ENCODE results near the gene SEPTIN5.

The SEPTIN5 gene

DNA sequence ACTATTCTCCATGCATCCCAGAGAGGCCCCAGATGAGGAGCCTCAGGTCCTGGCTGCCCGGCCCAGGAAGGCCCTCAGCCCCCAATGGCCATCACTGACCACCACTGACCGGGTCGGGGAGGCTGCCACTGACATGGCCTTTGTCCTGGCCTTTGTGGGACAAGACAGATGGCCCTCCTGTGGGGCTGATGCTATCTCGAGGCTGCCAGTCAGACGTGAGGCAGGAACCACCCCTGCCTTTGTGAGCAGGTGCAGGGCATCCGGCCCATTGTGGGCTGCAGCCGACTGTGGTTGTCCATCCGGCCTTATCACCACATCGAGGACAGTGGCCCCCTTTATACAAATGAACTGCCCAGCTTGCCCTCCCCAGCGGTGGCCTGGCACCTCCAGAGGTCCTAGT lies 14.5 kb downstream of the SEPTIN5 start:
- TF ChIP-seq, protein P1, sequence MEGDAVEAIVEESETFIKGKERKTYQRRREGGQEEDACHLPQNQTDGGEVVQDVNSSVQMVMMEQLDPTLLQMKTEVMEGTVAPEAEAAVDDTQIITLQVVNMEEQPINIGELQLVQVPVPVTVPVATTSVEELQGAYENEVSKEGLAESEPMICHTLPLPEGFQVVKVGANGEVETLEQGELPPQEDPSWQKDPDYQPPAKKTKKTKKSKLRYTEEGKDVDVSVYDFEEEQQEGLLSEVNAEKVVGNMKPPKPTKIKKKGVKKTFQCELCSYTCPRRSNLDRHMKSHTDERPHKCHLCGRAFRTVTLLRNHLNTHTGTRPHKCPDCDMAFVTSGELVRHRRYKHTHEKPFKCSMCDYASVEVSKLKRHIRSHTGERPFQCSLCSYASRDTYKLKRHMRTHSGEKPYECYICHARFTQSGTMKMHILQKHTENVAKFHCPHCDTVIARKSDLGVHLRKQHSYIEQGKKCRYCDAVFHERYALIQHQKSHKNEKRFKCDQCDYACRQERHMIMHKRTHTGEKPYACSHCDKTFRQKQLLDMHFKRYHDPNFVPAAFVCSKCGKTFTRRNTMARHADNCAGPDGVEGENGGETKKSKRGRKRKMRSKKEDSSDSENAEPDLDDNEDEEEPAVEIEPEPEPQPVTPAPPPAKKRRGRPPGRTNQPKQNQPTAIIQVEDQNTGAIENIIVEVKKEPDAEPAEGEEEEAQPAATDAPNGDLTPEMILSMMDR (IDR thresholded peaks at IDR 0.05; ENCODE audit: insufficient read depth, missing control alignments), result no peak
- no peak for FAIRE-seq
- no peak for DNase-seq (ENCODE audit: insufficient read length, low spot score)

DNA sequence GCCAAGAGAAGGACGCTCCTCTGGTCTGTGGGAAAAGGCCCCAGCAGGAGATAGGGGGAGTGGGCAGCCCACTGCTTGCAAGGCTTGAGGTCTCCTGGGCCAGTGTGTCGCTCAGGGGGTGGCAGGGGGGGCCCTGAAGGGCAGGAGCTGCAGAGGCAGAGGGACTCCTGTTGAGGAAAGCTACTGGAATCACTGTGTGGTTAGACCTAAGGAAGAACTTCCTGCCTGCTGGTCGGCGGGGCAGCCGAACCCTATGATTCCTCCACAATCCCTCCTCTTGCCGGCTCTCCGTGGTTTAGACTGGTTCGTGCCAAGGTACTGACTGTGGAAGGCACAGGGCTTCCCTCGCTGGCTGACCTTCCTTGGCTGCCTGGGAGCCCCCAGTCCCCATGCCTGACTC lies 15.2 kb downstream of the SEPTIN5 start:
- no peak for FAIRE-seq
- no peak for DNase-seq (ENCODE audit: insufficient read length, low spot score)
- TF ChIP-seq, protein P1 (IDR thresholded peaks at IDR 0.05; ENCODE audit: insufficient read depth, missing control alignments), result no peak

GRCh38 chr22:19730198-19730597 lies 15.9 kb downstream of the SEPTIN5 start:
- TF ChIP-seq, protein P1 (IDR thresholded peaks at IDR 0.05; ENCODE audit: insufficient read depth, missing control alignments), result no peak
- FAIRE-seq (no peak), DNase-seq (ENCODE audit: insufficient read length, low spot score) (no peak)

DNA sequence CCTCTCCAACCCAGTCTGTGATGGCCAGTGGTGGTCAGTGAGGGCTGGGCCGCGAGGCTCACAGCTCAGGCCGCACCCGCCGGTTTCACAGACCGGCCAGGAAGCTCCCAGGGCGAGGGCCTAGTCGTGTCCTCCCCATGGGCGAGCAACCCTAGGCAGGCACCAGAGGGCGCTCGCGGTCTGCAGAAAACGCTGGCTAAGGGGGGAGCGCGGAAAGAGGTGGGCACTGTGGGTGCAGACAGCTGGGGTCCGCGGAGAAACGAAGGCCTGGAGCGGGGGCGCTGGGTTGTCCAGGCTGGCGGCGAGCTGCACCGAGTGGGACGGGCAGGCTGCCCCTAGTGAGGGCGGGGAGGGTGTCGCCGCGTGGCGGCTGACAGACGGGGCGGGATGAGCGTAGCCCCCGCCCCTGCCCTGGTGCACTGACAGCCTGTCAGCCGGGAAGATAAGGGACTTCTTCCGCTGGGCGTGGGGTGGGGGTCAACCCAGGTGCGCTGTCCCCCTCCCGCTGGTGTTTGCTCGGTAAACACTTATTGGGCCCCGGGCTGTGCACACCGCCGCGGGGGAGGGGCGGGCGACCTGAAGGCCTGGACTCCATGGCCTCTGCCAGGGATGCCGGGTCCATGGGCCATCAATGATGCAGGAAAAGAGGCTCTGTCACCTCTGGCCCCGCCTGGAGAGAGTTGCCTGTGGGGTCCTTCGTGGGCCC lies 16.5 kb downstream of the SEPTIN5 start:
- peak; percentile 89 for DNase-seq (ENCODE audit: insufficient read length, low spot score)
- TF ChIP-seq, protein P1 (IDR thresholded peaks at IDR 0.05; ENCODE audit: insufficient read depth, missing control alignments), result peak; percentile 89
- no peak for FAIRE-seq

DNA sequence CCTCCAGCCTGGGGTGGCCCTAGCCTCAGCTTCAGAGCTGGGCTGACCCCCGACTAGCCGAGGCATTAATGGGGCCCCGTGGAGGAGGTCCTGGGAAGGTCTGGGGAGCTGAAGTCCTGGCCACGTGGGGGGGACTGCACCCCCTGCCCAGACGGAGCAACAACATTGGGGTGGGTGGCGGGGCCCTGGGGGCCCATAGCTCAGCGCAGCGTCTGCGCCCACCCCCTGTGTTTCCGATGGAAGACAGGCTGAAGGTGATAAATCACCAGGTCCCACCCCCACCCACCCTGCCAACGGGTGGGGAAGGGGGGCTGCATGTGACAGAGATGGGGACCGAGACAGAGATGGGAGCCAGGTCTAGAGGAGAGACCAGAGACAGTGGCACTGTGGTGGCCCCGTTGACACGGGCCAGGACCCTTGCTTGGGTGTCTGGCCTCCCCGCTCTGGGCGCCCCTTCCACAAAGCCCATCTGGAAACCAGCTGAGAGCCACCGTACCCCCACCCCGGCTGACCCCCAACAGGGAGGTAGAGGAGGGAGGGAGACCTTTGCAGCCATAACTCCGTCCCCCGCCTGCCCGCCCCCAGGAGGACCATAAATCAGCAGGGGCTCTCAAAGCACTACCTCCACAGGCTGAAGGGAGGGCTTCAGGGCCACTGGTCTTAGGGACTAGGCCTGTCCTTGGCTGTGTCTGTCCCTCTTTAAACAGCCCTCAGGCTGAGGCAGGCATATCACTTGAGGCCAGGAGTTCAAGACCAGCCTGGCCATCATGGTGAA lies 17.2 kb downstream of the SEPTIN5 start:
- DNase-seq (ENCODE audit: insufficient read length, low spot score) (no peak), FAIRE-seq (no peak)
- TF ChIP-seq, protein P1 (IDR thresholded peaks at IDR 0.05; ENCODE audit: insufficient read depth, missing control alignments), result no peak

DNA sequence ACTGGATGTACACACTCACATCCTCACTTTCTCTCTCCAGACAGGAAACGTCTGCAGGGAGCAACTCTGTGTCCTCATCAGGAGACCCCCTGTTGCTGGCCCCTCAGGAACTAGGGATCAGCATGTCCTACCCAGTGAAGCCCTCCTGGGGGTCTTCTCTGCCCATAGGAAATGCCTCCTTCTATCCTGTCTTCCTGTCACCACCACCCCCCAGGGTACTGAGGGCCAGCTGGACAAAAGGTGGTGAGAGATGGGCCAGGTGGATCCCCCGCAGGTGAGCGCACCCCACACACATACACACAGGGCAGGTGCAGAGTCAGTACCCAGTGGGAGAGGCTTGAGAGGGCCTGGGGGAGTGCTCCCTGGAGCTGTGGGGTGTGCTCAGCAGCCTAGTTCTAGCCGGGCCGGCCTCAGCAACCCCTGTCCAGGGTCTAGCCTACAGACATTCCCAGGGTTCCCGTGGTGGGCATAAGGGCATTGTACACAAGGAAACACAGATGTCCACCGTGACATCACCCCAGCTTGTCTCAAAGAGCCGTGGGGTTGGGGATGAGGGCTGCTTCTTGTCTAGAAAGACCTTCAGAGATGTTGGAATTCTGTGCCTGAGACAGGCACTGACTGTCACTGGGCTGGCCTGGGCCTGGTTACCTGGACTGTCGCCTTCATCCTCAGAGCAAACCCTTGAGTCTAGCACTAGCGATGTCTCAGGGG lies 18.3 kb downstream of the SEPTIN5 start:
- DNase-seq (ENCODE audit: insufficient read length, low spot score), result no peak
- TF ChIP-seq, protein P1 (IDR thresholded peaks at IDR 0.05; ENCODE audit: insufficient read depth, missing control alignments), result no peak
- FAIRE-seq, result no peak

All from D721Med (cell line).